Heart left ventricle (tissue), 16 donors: ENCODE measurements around the gene GPT2. TPM values are rescaled to one million over a fixed set of nuclear protein-coding genes. Genes with fewer than 3 reads are reported as not detected.

Experiments
- ATAC-seq, 4 donors: fragments of 200-7000 bp; cut with Tn5 transposase; one replicate each; pipeline ENCODE4 v1.9.1; 2020 to 2022; ENCODE audit warnings: moderate library complexity in 4 of 4, mild to moderate bottlenecking in 3 of 4, moderate number of reproducible peaks in 1 of 4
- DNase-seq, 5 donors: peaks; one replicate each; pipeline ENCODE4 v3.0.0-alpha.2; 2020
- H3K27ac ChIP-seq, 12 donors: fragments of 200-600 bp; sonication (generic) in 4 of 12; one replicate each; pipeline versions ENCODE4 v1.5.0 to v1.8.0; 2016 to 2022; ENCODE audit warnings: mild to moderate bottlenecking in 2 of 12
- H3K27me3 ChIP-seq, 9 donors: fragments of 200-600 bp; sonication (generic) in 2 of 9; one replicate each; pipeline versions ENCODE4 v1.5.1 to v1.8.0; 2016 to 2022; ENCODE audit warnings: mild to moderate bottlenecking in 3 of 9
- H3K36me3 ChIP-seq, 9 donors: fragments of 200-600 bp; sonication (generic) in 2 of 9; one replicate each; pipeline versions ENCODE4 v1.5.0 to v1.8.0; 2018 to 2022; ENCODE audit warnings: mild to moderate bottlenecking in 2 of 9
- H3K4me1 ChIP-seq, 12 donors: fragments of 200-600 bp; sonication (generic) in 4 of 12; one replicate each; pipeline versions ENCODE4 v1.5.0 to v1.8.0; 2016 to 2022; ENCODE audit warnings: mild to moderate bottlenecking in 3 of 12
- H3K4me3 ChIP-seq, 12 donors: fragments of 200-600 bp; sonication (generic) in 4 of 12; one replicate each; pipeline versions ENCODE4 v1.5.0 to v1.8.0; 2017 to 2022; ENCODE audit warnings: mild to moderate bottlenecking in 9 of 12, moderate library complexity in 4 of 12
- H3K9me3 ChIP-seq, 12 donors: fragments of 200-600 bp; sonication (generic) in 4 of 12; one replicate each; pipeline versions ENCODE4 v1.5.0 to v1.8.0; 2016 to 2022; ENCODE audit warnings: mild to moderate bottlenecking in 1 of 12
- CTCF ChIP-seq, 12 donors: fragments of 200-600 bp; sonication (generic) in 4 of 12; IDR thresholded peaks; one replicate each; pipeline versions ENCODE4 v1.5.0 to v1.8.0; 2018 to 2022; ENCODE audit warnings: antibody characterized with exemption in 12 of 12, mild to moderate bottlenecking in 5 of 12
- POLR2A ChIP-seq, 2 donors: fragments of 450-650 bp; IDR thresholded peaks; one replicate each; pipeline ENCODE4 v1.6.1; 2017; ENCODE audit warnings: antibody characterized with exemption in 2 of 2, mild to moderate bottlenecking in 2 of 2, moderate library complexity in 2 of 2
- WGBS, 4 donors: extraction: QIAGEN DNeasy Blood & Tissue Kit in 2 of 4; methylation state at CpG; one replicate each; pipeline versions ENCODE4 v1.1.5 to v1.1.7; 2013 to 2018; 5-methylcytosine and 5-hydroxymethylcytosine counted together
- intact Hi-C, 10 donors: fragments of 100-400 bp; cut with DNase I; formaldehyde crosslinking; loops; one replicate each; pipeline versions ENCODE4 v1.11.1 to v1.14.2; 2022
- polyA plus RNA-seq, 2 donors: library from polyadenylated mRNA; stranded (reverse); fragments of 200-250 nt; gene quantifications; one replicate each; pipeline ENCODE4 v1.2.3, GENCODE V29; 2013
- total RNA-seq, 9 donors: library from RNA; depleted of rRNA in 2 of 9; stranded (reverse); fragments of >200 nt in 2 of 9; fragmentation: NEBNext Ultra II Directional in 3 of 9; extraction: Animal tissue kit (Norgen Biotek cat#: 25700) in 3 of 9; gene quantifications; one replicate each; pipeline versions ENCODE4 v1.1.0 to v1.2.4, GENCODE V29; 2016 to 2023
- donor health status: ischemic (EF 13 %, LVEDD 7.1; RV severe dilation, severe dysfunction).
- donor health status: healthy with polysubstance abuse.
- donor health status: DM: no; HTN: yes; CAD: no.
- donor health status: DM: no; HTN: no; CAD: no.
- donor health status: ischemic (EF 25% LVEDD 6.9; RV normal size, moderate dysfunction).
- donor health status: ischemic (EF 25% LVEDD 5.7; RV mildly dilated, moderate dysfunction).
- donor health status: healthy.
- donor health status: DM: yes; HTN: yes; CAD: no.
- donor health status: ischemic (EF 35%, LVEDD 5.7; RV mildly dilated, moderate dysfunction).
- donor health status: nonischemic (EF 11% LVEDD 7.7; RV severe dilation, severe dysfunction).
- donor health status: DM: yes; HTN: yes; CAD: no.
- donor health status: PGD.
- donor health status: ischemic (EF 29% LVEDD 5.4; RV normal size, mild dysfunction).
- donor health status: nonischemic (EF 23%, LVEDD 6.1; RV moderate dilation, normal function).

Gene GPT2
- total and polyA plus RNA-seq, 11 donors = 8.5 to 30.6 (median 15.0) TPM

GRCh38 chr16:46911038-46911437 is 26.9 kb downstream of the GPT2 start:
- DNase-seq (no peak), ATAC-seq (no peak)
- intact Hi-C loops = loop anchor here in 1 of 10 donors (10.0 kb wide), 1 partner anchor 236 kb away; no protein-coding TSS in a partner anchor
- Histone ChIP-seq H3K27me3 (no peaks in the 10 kb centered on the region), H3K4me3 (no peak overlapping the region), H3K9me3 (no peaks in the 10 kb centered on the region), H3K36me3 (peaks cover 0 to 8% (median 0%) of the 10 kb centered on the region in 9 donors), H3K27ac (no peak overlapping the region), H3K4me1 (peaks cover 0 to 8% (median 0%) of the 10 kb centered on the region in 12 donors)
- 57 to 71% (median 66%) methylated on average over 3 of the region's 3 CpGs for WGBS, 4 donors
- TF ChIP-seq POLR2A (IDR thresholded peaks at IDR 0.05) = no peak
- no peak for TF ChIP-seq CTCF (IDR thresholded peaks at IDR 0.05)

GRCh38 chr16:46911650-46912049 is 27.5 kb downstream of the GPT2 start:
- 83 to 95% (median 90%) methylated on average over 4 of the region's 4 CpGs for WGBS, 4 donors
- no peak overlapping the region for H3K27ac ChIP-seq
- DNase-seq (no peak), ATAC-seq (no peak)
- no peaks in the 10 kb centered on the region for H3K9me3 ChIP-seq
- no peak for TF ChIP-seq POLR2A (IDR thresholded peaks at IDR 0.05)
- TF ChIP-seq CTCF (IDR thresholded peaks at IDR 0.05) = no peak
- intact Hi-C loops = loop anchor here in 1 of 10 donors (10.0 kb wide), 1 partner anchor 237 kb away; no protein-coding TSS in a partner anchor
- peaks cover 0 to 8% (median 0%) of the 10 kb centered on the region in 9 donors for H3K36me3 ChIP-seq
- peaks cover 0 to 8% (median 0%) of the 10 kb centered on the region in 12 donors for H3K4me1 ChIP-seq
- no peaks in the 10 kb centered on the region for H3K27me3 ChIP-seq
- no peak overlapping the region for H3K4me3 ChIP-seq

GRCh38 chr16:46914556-46915201 is 30.5 kb downstream of the GPT2 start:
- peaks cover 0 to 8% (median 0%) of the 10 kb centered on the region in 9 donors for H3K36me3 ChIP-seq
- WGBS, 4 donors = 91 to 93% (median 92%) methylated on average over 11 of the region's 11 CpGs
- TF ChIP-seq POLR2A (IDR thresholded peaks at IDR 0.05) = no peak
- no peak for TF ChIP-seq CTCF (IDR thresholded peaks at IDR 0.05)
- no peaks in the 10 kb centered on the region for H3K9me3 ChIP-seq
- ATAC-seq (no peak), DNase-seq (no peak)
- H3K27ac ChIP-seq = no peak overlapping the region
- no peaks in the 10 kb centered on the region for H3K27me3 ChIP-seq
- intact Hi-C loops = loop anchor here in 1 of 10 donors (10.0 kb wide), 1 partner anchor 240 kb away; no protein-coding TSS in a partner anchor
- no peaks in the 10 kb centered on the region for H3K4me1 ChIP-seq
- H3K4me3 ChIP-seq = no peak overlapping the region

GRCh38 chr16:46915483-46916025 is 31.4 kb downstream of the GPT2 start:
- Histone ChIP-seq H3K27me3 (no peaks in the 10 kb centered on the region), H3K27ac (no peak overlapping the region), H3K9me3 (no peaks in the 10 kb centered on the region), H3K4me1 (no peaks in the 10 kb centered on the region), H3K4me3 (no peak overlapping the region), H3K36me3 (peaks cover 0 to 6% (median 0%) of the 10 kb centered on the region in 9 donors)
- DNase-seq (no peak), ATAC-seq (no peak)
- intact Hi-C loops = loop anchor here in 1 of 10 donors (10.0 kb wide), 1 partner anchor 241 kb away; no protein-coding TSS in a partner anchor
- WGBS, 4 donors = 94 to 99% (median 98%) methylated on average over 2 of the region's 2 CpGs
- no peak for TF ChIP-seq CTCF (IDR thresholded peaks at IDR 0.05)
- no peak for TF ChIP-seq POLR2A (IDR thresholded peaks at IDR 0.05)
